ENCODE measurements around the gene SPRR2B. TPM values are rescaled to one million over a fixed set of nuclear protein-coding genes. Genes with fewer than 3 reads are reported as not detected.
"Not testable (repeated sequence)": the region's sequence is repeated elsewhere in the genome, so short reads cannot be mapped to it uniquely, and the experiment has no call there.

Gene SPRR2B
- total RNA-seq, 2 donors from 2014 or later, result not detected

DNA sequence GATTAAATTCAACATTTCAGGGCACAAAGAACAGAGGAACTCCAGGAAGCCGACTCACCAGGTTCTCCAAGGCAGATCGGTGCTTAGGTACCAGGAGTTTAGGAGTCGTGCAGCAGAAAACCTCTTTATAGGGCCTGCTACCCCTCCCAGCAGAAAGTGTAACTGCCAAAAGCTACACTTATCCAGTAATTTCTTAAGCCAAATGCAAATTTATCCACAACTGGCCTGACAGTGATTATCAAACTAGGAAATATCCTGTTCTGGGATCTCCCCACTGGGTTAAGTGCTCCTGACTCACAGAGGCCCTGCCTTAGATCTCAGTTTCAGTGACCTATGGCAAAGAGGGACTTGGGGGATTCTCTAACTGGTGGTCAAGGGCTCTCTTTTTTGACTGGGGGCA, 42.0 kb upstream of the SPRR2B start, which contains the start of gene SPRR2F:
Gene SPRR2F, minus strand, starts transcription at position 101 of the 400 bp plus-strand sequence. CDS start 783 bp downstream, outside the sequence.
- no peak within 1 kb of the TSS for H3K27ac ChIP-seq (ENCODE audit: low read depth, low read length)
- no peaks in the 10 kb centered on the region for H3K9me3 ChIP-seq (ENCODE audit: control insufficient read depth, low read length)
- WGBS, 2 experiments (ENCODE audit: insufficient coverage in 1 of 2, insufficient read length in 1 of 2), result 86 to 100% methylated on average over 3 of the region's 3 CpGs
- no peak within 1 kb of the TSS for H3K27ac Mint-ChIP-seq
- no peaks in the 10 kb centered on the region for H3K36me3 ChIP-seq (ENCODE audit: control insufficient read depth, insufficient read depth, low read length)
- no peaks in the 10 kb centered on the region for H3K4me1 Mint-ChIP-seq
- H3K36me3 Mint-ChIP-seq (ENCODE audit: low read depth), result no peaks in the 10 kb centered on the region
- no peaks in the 10 kb centered on the region for H3K4me1 ChIP-seq (ENCODE audit: control insufficient read depth, insufficient read depth, low read length)
- peaks cover under 1% of the 10 kb centered on the region for H3K27me3 Mint-ChIP-seq (ENCODE audit: insufficient read depth)
- no peak within 1 kb of the TSS for H3K4me3 Mint-ChIP-seq
- TF ChIP-seq, protein P1, sequence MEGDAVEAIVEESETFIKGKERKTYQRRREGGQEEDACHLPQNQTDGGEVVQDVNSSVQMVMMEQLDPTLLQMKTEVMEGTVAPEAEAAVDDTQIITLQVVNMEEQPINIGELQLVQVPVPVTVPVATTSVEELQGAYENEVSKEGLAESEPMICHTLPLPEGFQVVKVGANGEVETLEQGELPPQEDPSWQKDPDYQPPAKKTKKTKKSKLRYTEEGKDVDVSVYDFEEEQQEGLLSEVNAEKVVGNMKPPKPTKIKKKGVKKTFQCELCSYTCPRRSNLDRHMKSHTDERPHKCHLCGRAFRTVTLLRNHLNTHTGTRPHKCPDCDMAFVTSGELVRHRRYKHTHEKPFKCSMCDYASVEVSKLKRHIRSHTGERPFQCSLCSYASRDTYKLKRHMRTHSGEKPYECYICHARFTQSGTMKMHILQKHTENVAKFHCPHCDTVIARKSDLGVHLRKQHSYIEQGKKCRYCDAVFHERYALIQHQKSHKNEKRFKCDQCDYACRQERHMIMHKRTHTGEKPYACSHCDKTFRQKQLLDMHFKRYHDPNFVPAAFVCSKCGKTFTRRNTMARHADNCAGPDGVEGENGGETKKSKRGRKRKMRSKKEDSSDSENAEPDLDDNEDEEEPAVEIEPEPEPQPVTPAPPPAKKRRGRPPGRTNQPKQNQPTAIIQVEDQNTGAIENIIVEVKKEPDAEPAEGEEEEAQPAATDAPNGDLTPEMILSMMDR (conservative IDR thresholded peaks at IDR 0.05), result no peak
- no peaks in the 10 kb centered on the region for H3K27me3 ChIP-seq (ENCODE audit: control insufficient read depth, insufficient read depth, low read length, poor library complexity, severe bottlenecking)
- no peak within 1 kb of the TSS for H3K4me3 ChIP-seq (ENCODE audit: low read length)
- peaks cover 4% of the 10 kb centered on the region for H3K9me3 Mint-ChIP-seq
- DNase-seq, result no peak
- H3K9ac ChIP-seq (ENCODE audit: extremely low read depth, low read length, poor library complexity, severe bottlenecking), result no peak within 1 kb of the TSS

DNA sequence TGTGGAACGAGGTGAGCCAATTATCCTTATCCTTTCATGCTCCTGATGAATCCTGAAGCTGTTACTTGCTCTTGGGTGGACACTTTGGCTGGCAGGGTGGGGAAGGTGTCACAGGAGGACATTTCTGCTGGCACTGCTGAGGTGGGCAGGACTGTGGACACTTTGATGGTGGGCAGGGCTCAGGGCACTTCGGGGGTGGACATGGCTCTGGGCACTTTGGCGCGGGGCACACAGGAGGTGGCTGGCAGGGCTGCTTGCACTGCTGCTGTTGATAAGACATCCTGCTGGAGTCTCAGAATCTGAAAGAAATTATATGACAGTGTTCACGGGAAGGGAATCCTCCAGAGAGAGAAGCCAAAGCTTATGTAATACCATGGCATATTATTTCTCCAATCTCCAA, 41.0 kb upstream of the SPRR2B start:
- H3K4me1 Mint-ChIP-seq, result not testable (repeated sequence)

DNA sequence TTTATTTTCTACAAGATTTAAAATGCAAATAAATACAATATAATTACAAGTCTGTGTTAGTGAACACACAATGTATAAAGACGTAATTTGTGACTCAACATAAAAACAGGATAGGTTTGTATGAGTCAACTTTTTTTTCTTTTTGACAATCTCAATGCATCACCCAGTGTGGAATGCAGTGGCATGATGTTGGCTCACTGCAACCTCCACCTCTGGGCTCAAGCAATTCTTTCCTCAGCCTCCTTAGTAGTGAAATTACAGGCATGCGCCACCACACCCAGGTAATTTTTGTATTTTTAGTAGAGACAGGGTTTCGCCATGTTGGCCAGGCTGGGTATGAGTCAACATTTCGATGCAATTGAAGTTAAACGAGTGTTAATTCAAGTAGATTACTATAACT, 28.8 kb upstream of the SPRR2B start:
- no peaks in the 10 kb centered on the region for H3K36me3 ChIP-seq (ENCODE audit: control insufficient read depth, insufficient read depth, low read length)
- TF ChIP-seq, protein P1 (conservative IDR thresholded peaks at IDR 0.05), result no peak
- no peak overlapping the region for H3K9ac ChIP-seq (ENCODE audit: extremely low read depth, low read length, poor library complexity, severe bottlenecking)
- no peaks in the 10 kb centered on the region for H3K4me1 Mint-ChIP-seq
- no peaks in the 10 kb centered on the region for H3K4me1 ChIP-seq (ENCODE audit: control insufficient read depth, insufficient read depth, low read length)
- H3K36me3 Mint-ChIP-seq (ENCODE audit: low read depth), result no peaks in the 10 kb centered on the region
- H3K27me3 Mint-ChIP-seq (ENCODE audit: insufficient read depth), result no peaks in the 10 kb centered on the region
- no peak overlapping the region for H3K27ac Mint-ChIP-seq
- no peak for DNase-seq
- H3K4me3 ChIP-seq (ENCODE audit: low read length), result no peak overlapping the region
- H3K9me3 ChIP-seq (ENCODE audit: control insufficient read depth, low read length), result no peaks in the 10 kb centered on the region
- WGBS, 2 experiments (ENCODE audit: insufficient coverage in 1 of 2, insufficient read length in 1 of 2), result 85 to 94% methylated on average over 2 to 5 of the region's 5 CpGs
- no peaks in the 10 kb centered on the region for H3K9me3 Mint-ChIP-seq
- H3K27ac ChIP-seq (ENCODE audit: low read depth, low read length), result no peak overlapping the region
- H3K27me3 ChIP-seq (ENCODE audit: control insufficient read depth, insufficient read depth, low read length, poor library complexity, severe bottlenecking), result no peaks in the 10 kb centered on the region
- H3K4me3 Mint-ChIP-seq, result no peak overlapping the region

More for the DNA sequence above, 41.0 kb upstream of the SPRR2B start:
- not testable (repeated sequence) for H3K4me1 ChIP-seq (ENCODE audit: control insufficient read depth, insufficient read depth, low read length); H3K36me3 ChIP-seq (ENCODE audit: control insufficient read depth, insufficient read depth, low read length); H3K9me3 ChIP-seq (ENCODE audit: control insufficient read depth, low read length); H3K36me3 Mint-ChIP-seq (ENCODE audit: low read depth); H3K27me3 Mint-ChIP-seq (ENCODE audit: insufficient read depth); H3K27ac Mint-ChIP-seq; H3K4me3 Mint-ChIP-seq; H3K27ac ChIP-seq (ENCODE audit: low read depth, low read length); DNase-seq; H3K4me3 ChIP-seq (ENCODE audit: low read length); H3K9ac ChIP-seq (ENCODE audit: extremely low read depth, low read length, poor library complexity, severe bottlenecking); H3K27me3 ChIP-seq (ENCODE audit: control insufficient read depth, insufficient read depth, low read length, poor library complexity, severe bottlenecking)
- peaks cover 10% of the 10 kb centered on the region for H3K9me3 Mint-ChIP-seq
- 90 to 100% methylated on average over 1 to 5 of the region's 5 CpGs for WGBS, 2 experiments (ENCODE audit: insufficient coverage in 1 of 2, insufficient read length in 1 of 2)

DNA sequence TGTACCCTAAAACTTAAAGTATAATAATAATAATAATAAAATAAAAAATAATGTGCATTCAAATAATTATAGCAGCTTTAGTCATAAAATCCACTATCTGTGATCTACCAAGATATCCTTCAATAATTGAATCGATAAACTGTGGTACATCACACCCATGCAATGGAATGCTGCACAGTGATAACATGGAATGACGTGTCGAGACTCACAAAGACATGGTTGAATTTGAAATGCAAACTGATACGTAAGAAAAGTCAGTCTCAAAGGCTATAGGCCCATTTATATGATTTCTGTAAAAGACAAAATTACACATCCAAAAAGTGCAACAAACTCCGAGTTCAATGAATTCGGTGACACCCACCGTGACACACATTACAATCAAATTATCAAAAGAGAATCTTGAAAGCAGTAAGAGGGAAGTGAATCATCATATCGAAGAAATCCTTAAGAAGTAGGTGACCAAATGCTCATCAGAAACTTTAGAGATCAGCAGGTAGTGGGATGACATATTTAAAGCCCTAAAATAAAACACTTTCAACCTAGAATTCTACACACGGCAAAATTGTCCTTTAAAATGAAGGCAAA, 28.1 kb upstream of the SPRR2B start:
- TF ChIP-seq, protein P1 (conservative IDR thresholded peaks at IDR 0.05), result no peak
- Histone ChIP-seq H3K27me3 (ENCODE audit: control insufficient read depth, insufficient read depth, low read length, poor library complexity, severe bottlenecking) (no peaks in the 10 kb centered on the region), H3K9me3 (ENCODE audit: control insufficient read depth, low read length) (no peaks in the 10 kb centered on the region), H3K9ac (ENCODE audit: extremely low read depth, low read length, poor library complexity, severe bottlenecking) (no peak overlapping the region), H3K4me3 (ENCODE audit: low read length) (no peak overlapping the region), H3K36me3 (ENCODE audit: control insufficient read depth, insufficient read depth, low read length) (no peaks in the 10 kb centered on the region), H3K4me1 (ENCODE audit: control insufficient read depth, insufficient read depth, low read length) (no peaks in the 10 kb centered on the region), H3K27ac (ENCODE audit: low read depth, low read length) (no peak overlapping the region)
- Mint-ChIP-seq H3K9me3 (no peaks in the 10 kb centered on the region), H3K4me3 (no peak overlapping the region), H3K27ac (no peak overlapping the region), H3K27me3 (ENCODE audit: insufficient read depth) (no peaks in the 10 kb centered on the region), H3K4me1 (no peaks in the 10 kb centered on the region), H3K36me3 (ENCODE audit: low read depth) (no peaks in the 10 kb centered on the region)
- WGBS, 2 experiments (ENCODE audit: insufficient coverage in 1 of 2, insufficient read length in 1 of 2), result 91 to 93% methylated on average over 4 to 9 of the region's 9 CpGs
- no peak for DNase-seq
